Ascending aorta (tissue), 2 donors: ENCODE measurements around the gene SH3D21. TPM values are rescaled to one million over a fixed set of nuclear protein-coding genes. Genes with fewer than 3 reads are reported as not detected.
A peak's percentile ranks its signal among the peaks of the same experiment; 100 is the strongest.

Experiments
- DNase-seq, 2 donors: peaks; one replicate each; pipeline ENCODE4 v3.0.0-alpha.2; 2019; ENCODE audit warnings: low spot score in 2 of 2
- H3K27ac ChIP-seq, 2 donors: fragments of 200-600 bp; sonication (generic); one replicate each; pipeline ENCODE4 v1.5.1; 2016 to 2017; ENCODE audit warnings: mild to moderate bottlenecking in 1 of 2
- H3K27me3 ChIP-seq: fragments of 200-600 bp; sonication (generic); one replicate; pipeline ENCODE4 v1.5.1; 2017
- H3K36me3 ChIP-seq, 2 donors: fragments of 200-600 bp; sonication (generic); one replicate each; pipeline ENCODE4 v1.5.1; 2016
- H3K4me1 ChIP-seq, 2 donors: fragments of 200-600 bp; sonication (generic); one replicate each; pipeline ENCODE4 v1.5.1; 2016 to 2017; ENCODE audit warnings: mild to moderate bottlenecking in 1 of 2
- H3K4me3 ChIP-seq, 2 donors: fragments of 200-600 bp; sonication (generic); one replicate each; pipeline ENCODE4 v1.5.1; 2016 to 2017; ENCODE audit warnings: mild to moderate bottlenecking in 1 of 2
- H3K9me3 ChIP-seq, 2 donors: fragments of 200-600 bp; sonication (generic); one replicate each; pipeline ENCODE4 v1.5.1; 2016
- CTCF ChIP-seq, 3 experiments: fragments of 200-600 bp in 2 of 3; fragments of 450-650 bp in 1 of 3; sonication (generic) in 2 of 3; IDR thresholded peaks; one replicate each; pipeline ENCODE4 v1.5.1; 2016 to 2019; ENCODE audit warnings: antibody characterized with exemption in 3 of 3, mild to moderate bottlenecking in 1 of 3, moderate library complexity in 1 of 3
- intact Hi-C: fragments of 100-400 bp; cut with DNase I; formaldehyde crosslinking; loops from one replicate; pipeline ENCODE4 v1.15.1; 2023
- total RNA-seq: library from RNA; depleted of rRNA; stranded (reverse); fragments of >200 nt; gene quantifications from one replicate; pipeline ENCODE4 v1.1.0, GENCODE V29; 2016

SH3D21 gene
- total RNA-seq, 1 donor from 2014 or later, result 1.3 TPM

- no peaks in the 10 kb centered on the region for H3K27me3 ChIP-seq
- H3K4me3 ChIP-seq, result no peak overlapping the region
- no peak for TF ChIP-seq CTCF (IDR thresholded peaks at IDR 0.05)
- no peak for DNase-seq
- intact Hi-C loops, result loop anchor here (1.0 kb wide), 1 partner anchor 53 kb away; no protein-coding TSS in a partner anchor
- peaks cover 4 to 5% of the 10 kb centered on the region in 2 donors for H3K36me3 ChIP-seq
- H3K9me3 ChIP-seq, result no peaks in the 10 kb centered on the region
- H3K27ac ChIP-seq, result no peak overlapping the region
- peaks cover 8 to 20% of the 10 kb centered on the region in 2 donors for H3K4me1 ChIP-seq
Measured at GRCh38 chr1:36367798-36368197, 61.6 kb downstream of the SH3D21 start.

- Histone ChIP-seq H3K36me3 (peaks cover 0 to 5% of the 10 kb centered on the region in 2 donors), H3K4me1 (peaks cover 20 to 34% of the 10 kb centered on the region in 2 donors), H3K27ac (no peak overlapping the region), H3K27me3 (no peaks in the 10 kb centered on the region), H3K4me3 (no peak overlapping the region), H3K9me3 (no peaks in the 10 kb centered on the region)
- peak in 1 of 2 donors; percentile 87 for DNase-seq
- intact Hi-C loops, result loop anchor here (1.0 kb wide), 2 partner anchors 18 to 26 kb away; no protein-coding TSS in a partner anchor
- peak; percentile 90 to 98 (median 91) for TF ChIP-seq CTCF (IDR thresholded peaks at IDR 0.05)
Measured at GRCh38 chr1:36369061-36369861, 63.1 kb downstream of the SH3D21 start.

Other genes with a start within 250 kb of the SH3D21 start
- gene TEKT2, start 222.3 kb upstream of the SH3D21 start, total RNA-seq, result not detected
- 69.3 TPM for gene ADPRS, start 217.5 kb upstream of the SH3D21 start, total RNA-seq
- 41.7 TPM for gene COL8A2, start 181.1 kb upstream of the SH3D21 start, total RNA-seq
- gene TRAPPC3, start 156.9 kb upstream of the SH3D21 start, total RNA-seq, result 52.0 TPM
- gene MAP7D1, start 150.2 kb upstream of the SH3D21 start, total RNA-seq, result 209 TPM
- 39.5 TPM for gene THRAP3, start 81.9 kb upstream of the SH3D21 start, total RNA-seq
- 251 TPM for gene EVA1B, start 17.3 kb downstream of the SH3D21 start, total RNA-seq
- gene STK40, start 79.6 kb downstream of the SH3D21 start, total RNA-seq, result 77.0 TPM
- 9.8 TPM for gene LSM10, start 91.5 kb downstream of the SH3D21 start, total RNA-seq
- gene OSCP1, start 144.1 kb downstream of the SH3D21 start, total RNA-seq, result 10.6 TPM
- gene MRPS15, start 158.0 kb downstream of the SH3D21 start, total RNA-seq, result 30.4 TPM
- gene CSF3R, start 176.5 kb downstream of the SH3D21 start, total RNA-seq, result 3.1 TPM